GM18868 (cell line): ENCODE data around the gene MYO18A.
"Not testable (repeated sequence)": the region's sequence is repeated elsewhere in the genome, so short reads cannot be mapped to it uniquely, and the experiment has no call there.

Experiments used
- ATAC-seq: cut with Tn5 transposase; IDR thresholded peaks from one replicate; pipeline ENCODE4 v1.9.1; 2021; ENCODE audit warnings: mild to moderate bottlenecking, moderate library complexity; ENCODE audit not compliant: unreplicated experiment

The MYO18A gene

GRCh38 chr17:29195465-29196081, 15.4 kb upstream of the MYO18A start:
- peak; percentile 67 for ATAC-seq

DNA sequence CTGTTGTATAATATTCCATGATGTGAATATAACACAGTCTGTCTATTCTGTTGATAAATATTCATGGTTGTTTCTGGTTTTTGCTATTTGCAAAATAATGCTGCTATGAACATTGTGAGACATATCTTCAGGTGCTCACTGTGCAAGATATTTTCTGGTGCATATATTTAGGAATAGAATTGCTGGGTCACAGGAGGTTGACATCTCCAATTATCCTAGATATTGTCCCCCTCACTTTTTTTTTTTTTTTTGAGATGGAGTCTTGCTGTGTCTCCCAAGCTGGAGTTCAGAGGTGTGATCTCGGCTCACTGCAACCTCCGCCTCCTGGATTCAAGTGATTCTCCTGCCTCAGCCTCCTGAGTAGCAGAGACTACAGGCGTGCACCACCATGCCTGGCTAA, 14.5 kb upstream of the MYO18A start:
- no peak for ATAC-seq

- ATAC-seq = no peak
Measured at GRCh38 chr17:29193146-29193545, 12.9 kb upstream of the MYO18A start.

- no peak for ATAC-seq
Measured at GRCh38 chr17:29190592-29191207, 10.5 kb upstream of the MYO18A start.

DNA sequence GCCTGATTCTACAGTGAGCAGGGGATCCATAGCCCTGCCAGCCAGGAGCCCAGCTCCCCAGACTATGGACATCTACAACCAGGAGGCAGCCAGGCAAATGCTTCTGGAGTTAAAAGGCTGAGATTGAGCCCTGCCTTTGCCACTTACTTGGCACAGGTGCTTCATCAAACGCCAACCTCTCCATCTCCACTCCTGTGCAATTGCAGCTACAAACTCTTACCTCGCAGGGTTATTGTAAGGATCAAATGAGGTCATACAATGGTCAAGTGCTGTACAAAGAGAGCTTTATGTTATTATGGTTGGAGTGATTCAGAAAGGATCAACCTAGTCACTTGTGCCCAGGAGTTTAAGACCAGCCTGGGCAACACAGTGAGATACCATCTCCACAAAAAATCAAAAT, 9.8 kb upstream of the MYO18A start:
- ATAC-seq = no peak

GRCh38 chr17:29189355-29189754, 9.2 kb upstream of the MYO18A start:
- no peak for ATAC-seq

GRCh38 chr17:29181226-29181625, 1.0 kb upstream of the MYO18A start:
- ATAC-seq = no peak

GRCh38 chr17:29180788-29181160, 576 bp upstream of the MYO18A start:
- no peak for ATAC-seq

GRCh38 chr17:29179232-29180033, 765 bp downstream of the MYO18A start:
- ATAC-seq = no peak

DNA sequence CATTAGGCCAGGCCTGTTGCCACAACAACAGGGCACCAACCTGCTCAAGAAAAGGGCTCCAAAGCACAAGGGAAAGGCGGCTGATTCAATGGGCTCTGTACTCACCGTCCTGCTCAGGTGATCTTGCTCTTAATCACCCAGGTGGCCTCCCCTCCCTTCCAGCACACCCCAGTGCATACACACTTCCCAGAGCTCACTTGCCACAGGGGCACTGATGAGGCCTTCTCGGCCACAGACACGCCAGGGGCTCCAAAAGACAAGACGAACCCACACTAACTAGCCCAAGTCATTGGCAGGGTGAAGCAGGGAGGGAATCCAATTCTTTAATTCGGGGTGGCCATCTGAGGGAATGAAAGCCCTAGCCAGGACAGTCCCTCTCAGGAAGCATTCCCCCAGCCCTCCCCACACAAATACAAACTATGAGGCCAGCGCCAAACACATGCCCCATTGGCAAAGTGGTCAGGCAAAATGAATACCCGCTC, 1.4 kb downstream of the MYO18A start:
- no peak for ATAC-seq

DNA sequence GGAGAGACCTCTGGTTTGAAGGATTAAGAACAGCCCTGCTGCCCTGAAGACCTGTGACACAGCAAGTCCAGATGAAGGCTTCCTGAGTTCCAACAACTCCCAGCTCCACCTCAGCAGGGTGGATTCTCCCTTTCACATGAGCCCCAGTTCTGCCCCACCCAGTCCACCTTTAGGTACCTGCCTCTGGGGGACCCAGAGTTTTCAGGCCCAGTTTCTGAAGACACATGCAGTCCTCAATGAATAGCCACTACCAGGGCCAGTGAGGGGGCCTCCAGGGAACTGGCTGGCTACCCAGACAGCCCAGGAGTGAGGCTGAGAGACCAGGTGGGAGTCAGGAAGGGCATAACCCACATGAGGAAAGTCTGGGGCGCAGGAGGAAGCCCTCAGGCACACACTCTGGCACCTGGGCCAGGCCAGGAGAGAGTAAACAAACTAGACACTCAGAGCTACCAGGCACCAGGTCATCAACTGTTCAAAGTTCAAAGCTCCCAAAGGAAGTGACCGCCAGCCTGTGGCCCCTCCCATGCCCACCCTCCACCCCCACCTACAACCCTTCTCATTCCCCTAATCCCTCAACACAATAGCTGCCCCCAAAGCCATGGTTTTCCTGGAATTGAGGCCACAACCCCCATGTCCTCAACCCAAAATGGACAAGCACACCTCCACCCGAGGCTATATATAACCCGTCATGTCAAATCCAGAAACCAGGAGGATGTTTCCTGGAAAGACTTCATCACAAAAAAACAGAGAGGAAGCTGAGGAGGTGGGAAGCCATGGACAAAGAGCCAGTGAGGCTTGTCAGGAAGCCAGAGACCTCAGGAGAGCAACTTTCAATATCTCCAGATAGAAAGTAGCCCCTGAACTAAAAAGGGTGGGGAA, 2.1 kb downstream of the MYO18A start:
- no peak for ATAC-seq

DNA sequence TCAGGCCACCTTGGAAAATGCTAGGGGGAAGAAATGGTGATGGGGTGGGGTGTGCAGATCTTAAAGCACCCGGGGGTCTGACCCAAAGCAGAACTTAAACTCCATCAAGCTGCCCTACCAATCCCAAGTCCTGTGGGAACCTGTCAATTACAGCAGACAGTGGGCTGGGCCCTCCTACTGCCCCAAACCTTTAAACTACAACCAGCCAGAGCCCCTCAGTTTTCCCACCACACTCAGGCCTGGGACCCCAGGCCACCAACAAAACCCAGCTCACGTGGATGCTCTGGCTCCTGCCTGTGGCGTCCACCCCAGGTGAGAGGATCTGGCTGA, 2.7 kb downstream of the MYO18A start:
- ATAC-seq = no peak

- peak; percentile 41 for ATAC-seq
Measured at GRCh38 chr17:29176558-29177351, 3.4 kb downstream of the MYO18A start.

GRCh38 chr17:29175349-29175748, 4.8 kb downstream of the MYO18A start:
- no peak for ATAC-seq

GRCh38 chr17:29172589-29172988, 7.6 kb downstream of the MYO18A start:
- no peak for ATAC-seq

DNA sequence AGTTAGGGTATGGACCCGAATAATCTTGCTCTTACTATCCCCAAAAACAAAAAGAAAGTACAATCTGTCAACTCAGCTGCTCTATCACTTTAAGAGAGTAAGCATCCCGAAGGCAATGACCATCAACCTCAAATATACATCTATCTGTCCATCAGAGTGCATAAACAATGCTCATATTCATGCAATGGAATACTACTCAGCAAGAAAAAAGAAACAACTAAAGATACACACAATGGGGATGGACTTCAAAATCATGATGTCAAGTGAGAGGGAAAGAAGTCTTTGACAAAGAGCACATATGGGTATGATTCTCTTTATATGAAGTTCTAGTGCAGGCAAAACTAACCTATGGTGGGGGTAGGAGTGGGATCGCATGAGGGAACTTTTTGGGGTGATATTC, 9.5 kb downstream of the MYO18A start:
- ATAC-seq = no peak

DNA sequence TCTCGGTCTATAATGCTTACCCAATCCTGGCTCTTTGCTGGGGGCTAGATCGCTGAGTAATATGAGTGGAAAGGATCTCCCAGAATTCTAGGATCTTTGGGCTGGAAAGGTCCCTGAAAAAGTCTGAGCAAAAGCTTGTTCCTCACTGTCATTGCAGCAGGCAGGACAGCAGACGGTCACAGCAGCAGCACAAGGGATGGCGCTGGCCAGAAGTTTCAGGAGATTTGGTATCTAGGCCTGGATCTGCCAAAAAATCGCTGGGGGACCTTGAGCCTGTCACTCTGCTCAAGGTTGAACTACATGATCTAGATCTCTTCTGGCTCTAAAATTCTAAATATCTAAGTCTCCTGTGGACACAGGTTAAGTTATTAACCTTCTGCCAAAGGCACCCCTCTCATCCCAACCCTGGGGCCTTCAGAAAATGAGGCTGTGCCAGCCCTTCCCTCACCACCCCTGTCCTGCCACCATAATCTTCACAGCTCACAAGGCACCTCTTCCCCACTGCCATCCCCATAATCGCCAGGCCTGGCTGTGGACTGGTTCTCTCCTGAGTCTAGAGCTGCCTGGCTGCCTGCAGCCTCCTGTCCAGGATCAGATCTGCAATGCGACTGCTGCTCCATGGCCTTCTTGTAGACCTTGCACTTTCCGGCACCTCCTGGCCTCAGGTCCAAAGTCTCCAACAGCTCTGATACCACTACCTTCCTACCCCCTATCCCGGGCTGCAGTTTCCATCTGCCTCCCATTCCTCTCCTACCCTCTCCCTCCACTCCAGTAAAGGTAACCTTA, 10.2 kb downstream of the MYO18A start:
- no peak for ATAC-seq

DNA sequence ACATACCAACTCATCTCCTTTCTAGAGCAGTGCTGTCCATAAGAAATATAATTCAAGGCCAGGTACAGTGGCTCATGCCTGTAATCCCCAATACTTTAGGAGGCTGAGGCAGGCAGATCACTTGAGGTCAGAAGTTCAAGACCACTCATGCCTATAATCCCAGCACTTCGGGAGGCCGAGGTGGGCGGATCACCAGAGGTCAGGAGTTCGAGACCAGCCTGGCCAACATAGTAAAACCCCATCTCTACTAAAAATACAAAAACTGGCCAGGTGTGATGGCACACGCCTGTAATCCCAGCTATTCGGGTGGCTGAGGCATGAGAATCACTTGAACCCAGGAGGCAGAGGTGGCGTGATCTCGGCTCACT, 11.5 kb downstream of the MYO18A start:
- not testable (repeated sequence) for ATAC-seq

DNA sequence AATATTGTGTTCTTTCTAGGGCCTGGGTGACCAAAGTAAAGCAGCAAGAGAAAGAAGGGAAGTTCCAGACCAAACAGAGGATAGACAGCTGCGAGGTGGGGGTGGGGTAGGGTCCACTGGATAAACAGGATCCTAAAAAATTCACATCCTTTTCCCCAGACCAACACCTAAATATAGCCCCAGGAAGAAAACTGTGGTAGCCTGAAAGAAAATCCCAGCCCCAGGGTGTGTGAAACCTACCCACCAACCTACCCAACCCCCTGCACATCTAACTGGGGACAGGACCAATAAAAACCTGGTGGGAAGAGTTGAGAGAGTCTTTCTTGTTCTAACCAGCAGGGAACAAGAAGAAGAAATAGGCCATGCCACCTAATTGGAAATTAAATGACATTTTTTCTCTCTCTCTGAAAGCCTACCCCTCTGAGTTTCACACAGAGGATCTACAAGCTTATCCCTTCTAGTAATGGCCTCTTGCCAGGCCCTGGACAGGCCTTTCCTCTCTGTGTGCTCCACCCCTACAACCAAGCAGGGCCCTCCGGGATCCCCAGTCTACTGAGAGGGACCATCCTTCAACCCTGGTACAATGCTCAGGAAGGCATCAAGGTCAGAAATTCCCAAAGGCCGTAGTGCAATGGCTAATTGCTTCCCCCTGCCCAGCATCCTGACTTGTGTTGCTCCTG, 12.0 kb downstream of the MYO18A start:
- no peak for ATAC-seq
